PFSK-1 (cell line): ENCODE results near the gene BTBD9.

Experiments
- POLR2AphosphoS5 ChIP-seq: IDR thresholded peaks from 2 replicates; pipeline ENCODE4 v1.6.1; 2012; ENCODE audit warnings: low read depth, mild to moderate bottlenecking, control low read depth, low read length, moderate library complexity
- SIN3A ChIP-seq: IDR thresholded peaks from 2 replicates; pipeline ENCODE4 v1.6.1; 2012; ENCODE audit warnings: mild to moderate bottlenecking, low read length, moderate library complexity, borderline replicate concordance; ENCODE audit not compliant: insufficient read depth
- TAF1 ChIP-seq: IDR thresholded peaks from 2 replicates; pipeline ENCODE4 v1.6.1; 2012; ENCODE audit warnings: low read length, control low read depth, borderline replicate concordance; ENCODE audit not compliant: insufficient read depth
- TF ChIP-seq, protein P1 (sequence below), 2 experiments: IDR thresholded peaks; 2 replicates each; pipeline versions ENCODE4 v1.6.1 to v1.8.0; 2011 to 2012; ENCODE audit warnings: low read depth in 2 of 2, low read length in 2 of 2, control low read depth in 1 of 2, inconsistent platforms in 1 of 2, mild to moderate bottlenecking in 1 of 2, moderate library complexity in 1 of 2; ENCODE audit not compliant: insufficient read depth in 1 of 2

DNA sequence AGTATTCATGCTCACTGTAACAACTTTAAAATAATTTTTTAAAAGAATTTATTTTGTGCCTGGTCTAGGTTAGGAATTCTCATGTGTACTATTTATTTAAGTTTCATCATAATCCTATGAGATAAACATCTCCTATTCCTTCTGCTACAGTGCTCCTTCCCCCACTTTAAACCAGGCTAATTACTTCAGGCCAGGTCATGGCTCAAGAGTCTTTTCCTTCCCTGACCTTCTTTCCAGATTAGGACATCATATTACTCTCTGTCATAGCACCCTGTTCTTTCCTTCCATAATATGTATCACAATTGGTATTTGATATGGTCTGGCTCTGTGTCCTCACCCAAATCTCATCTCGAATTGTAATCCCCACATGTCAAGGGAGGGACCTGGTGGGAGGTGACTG, 239.0 kb downstream of the BTBD9 start:
- no peak for TF ChIP-seq TAF1
- TF ChIP-seq, protein P1, sequence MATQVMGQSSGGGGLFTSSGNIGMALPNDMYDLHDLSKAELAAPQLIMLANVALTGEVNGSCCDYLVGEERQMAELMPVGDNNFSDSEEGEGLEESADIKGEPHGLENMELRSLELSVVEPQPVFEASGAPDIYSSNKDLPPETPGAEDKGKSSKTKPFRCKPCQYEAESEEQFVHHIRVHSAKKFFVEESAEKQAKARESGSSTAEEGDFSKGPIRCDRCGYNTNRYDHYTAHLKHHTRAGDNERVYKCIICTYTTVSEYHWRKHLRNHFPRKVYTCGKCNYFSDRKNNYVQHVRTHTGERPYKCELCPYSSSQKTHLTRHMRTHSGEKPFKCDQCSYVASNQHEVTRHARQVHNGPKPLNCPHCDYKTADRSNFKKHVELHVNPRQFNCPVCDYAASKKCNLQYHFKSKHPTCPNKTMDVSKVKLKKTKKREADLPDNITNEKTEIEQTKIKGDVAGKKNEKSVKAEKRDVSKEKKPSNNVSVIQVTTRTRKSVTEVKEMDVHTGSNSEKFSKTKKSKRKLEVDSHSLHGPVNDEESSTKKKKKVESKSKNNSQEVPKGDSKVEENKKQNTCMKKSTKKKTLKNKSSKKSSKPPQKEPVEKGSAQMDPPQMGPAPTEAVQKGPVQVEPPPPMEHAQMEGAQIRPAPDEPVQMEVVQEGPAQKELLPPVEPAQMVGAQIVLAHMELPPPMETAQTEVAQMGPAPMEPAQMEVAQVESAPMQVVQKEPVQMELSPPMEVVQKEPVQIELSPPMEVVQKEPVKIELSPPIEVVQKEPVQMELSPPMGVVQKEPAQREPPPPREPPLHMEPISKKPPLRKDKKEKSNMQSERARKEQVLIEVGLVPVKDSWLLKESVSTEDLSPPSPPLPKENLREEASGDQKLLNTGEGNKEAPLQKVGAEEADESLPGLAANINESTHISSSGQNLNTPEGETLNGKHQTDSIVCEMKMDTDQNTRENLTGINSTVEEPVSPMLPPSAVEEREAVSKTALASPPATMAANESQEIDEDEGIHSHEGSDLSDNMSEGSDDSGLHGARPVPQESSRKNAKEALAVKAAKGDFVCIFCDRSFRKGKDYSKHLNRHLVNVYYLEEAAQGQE (IDR thresholded peaks at IDR 0.05; ENCODE audit: insufficient read depth in 1 of 2, low read depth in 2 of 2, low read length in 2 of 2) = no peak
- no peak for TF ChIP-seq POLR2AphosphoS5
- no peak for TF ChIP-seq SIN3A
